Fibroblast of mammary gland (primary cell): ENCODE results near the gene NKIRAS1.
"Not testable (repeated sequence)": the region's sequence is repeated elsewhere in the genome, so short reads cannot be mapped to it uniquely, and the experiment has no call there.

Source experiments
- DNase-seq: peaks from one replicate; pipeline ENCODE4 v3.0.0-alpha.2; 2010; ENCODE audit warnings: low read depth
- H3K4me3 ChIP-seq: 2 replicates; pipeline ENCODE4 v1.5.1; 2011; ENCODE audit warnings: low read depth, mild to moderate bottlenecking, low read length, moderate library complexity; ENCODE audit not compliant: control insufficient read depth
- TF ChIP-seq, protein P1 (sequence below): conservative IDR thresholded peaks from 2 replicates; pipeline ENCODE4 v1.5.1; 2011; ENCODE audit warnings: low read depth, low read length, inconsistent platforms; ENCODE audit not compliant: control insufficient read depth, insufficient read depth

Gene NKIRAS1

DNA sequence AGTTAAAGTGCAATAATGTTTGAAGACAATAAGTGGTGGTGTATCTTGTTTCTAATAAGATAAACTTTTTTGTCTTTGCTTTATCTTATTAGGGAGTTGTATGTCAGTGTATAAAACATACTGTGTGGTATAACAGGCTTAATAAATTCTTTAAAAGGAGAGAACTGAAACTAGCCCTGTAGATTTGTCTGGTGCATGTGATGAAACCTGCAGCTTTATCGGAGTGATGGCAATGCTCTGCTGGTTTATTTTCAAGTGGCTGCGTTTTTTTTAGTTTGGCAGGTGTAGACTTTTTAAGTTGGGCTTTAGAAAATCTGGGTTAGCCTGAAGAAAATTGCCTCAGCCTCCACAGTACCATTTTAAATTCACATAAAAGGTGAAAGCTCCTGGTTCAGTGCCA, 2.8 kb upstream of the NKIRAS1 start:
- TF ChIP-seq, protein P1, sequence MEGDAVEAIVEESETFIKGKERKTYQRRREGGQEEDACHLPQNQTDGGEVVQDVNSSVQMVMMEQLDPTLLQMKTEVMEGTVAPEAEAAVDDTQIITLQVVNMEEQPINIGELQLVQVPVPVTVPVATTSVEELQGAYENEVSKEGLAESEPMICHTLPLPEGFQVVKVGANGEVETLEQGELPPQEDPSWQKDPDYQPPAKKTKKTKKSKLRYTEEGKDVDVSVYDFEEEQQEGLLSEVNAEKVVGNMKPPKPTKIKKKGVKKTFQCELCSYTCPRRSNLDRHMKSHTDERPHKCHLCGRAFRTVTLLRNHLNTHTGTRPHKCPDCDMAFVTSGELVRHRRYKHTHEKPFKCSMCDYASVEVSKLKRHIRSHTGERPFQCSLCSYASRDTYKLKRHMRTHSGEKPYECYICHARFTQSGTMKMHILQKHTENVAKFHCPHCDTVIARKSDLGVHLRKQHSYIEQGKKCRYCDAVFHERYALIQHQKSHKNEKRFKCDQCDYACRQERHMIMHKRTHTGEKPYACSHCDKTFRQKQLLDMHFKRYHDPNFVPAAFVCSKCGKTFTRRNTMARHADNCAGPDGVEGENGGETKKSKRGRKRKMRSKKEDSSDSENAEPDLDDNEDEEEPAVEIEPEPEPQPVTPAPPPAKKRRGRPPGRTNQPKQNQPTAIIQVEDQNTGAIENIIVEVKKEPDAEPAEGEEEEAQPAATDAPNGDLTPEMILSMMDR, result no peak
- no peak for DNase-seq
- no peak overlapping the region for H3K4me3 ChIP-seq

DNA sequence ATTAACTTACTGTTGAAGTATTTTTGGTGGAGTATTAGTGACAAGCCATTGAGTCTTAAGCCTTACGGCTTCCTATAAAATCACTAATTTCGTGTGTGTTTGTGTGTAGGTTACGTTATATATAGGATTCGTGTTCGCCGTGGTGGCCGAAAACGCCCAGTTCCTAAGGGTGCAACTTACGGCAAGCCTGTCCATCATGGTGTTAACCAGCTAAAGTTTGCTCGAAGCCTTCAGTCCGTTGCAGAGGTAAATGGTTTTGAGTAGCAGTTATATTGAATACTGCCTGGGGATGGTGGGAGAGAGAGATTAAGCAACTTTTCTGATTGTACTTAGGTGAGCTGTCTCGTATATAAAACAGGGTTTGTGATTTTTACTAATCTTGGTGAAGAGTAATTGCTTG, 1.5 kb upstream of the NKIRAS1 start:
- DNase-seq, result not testable (repeated sequence)
- peak overlapping the region; percentile 83 for H3K4me3 ChIP-seq

DNA sequence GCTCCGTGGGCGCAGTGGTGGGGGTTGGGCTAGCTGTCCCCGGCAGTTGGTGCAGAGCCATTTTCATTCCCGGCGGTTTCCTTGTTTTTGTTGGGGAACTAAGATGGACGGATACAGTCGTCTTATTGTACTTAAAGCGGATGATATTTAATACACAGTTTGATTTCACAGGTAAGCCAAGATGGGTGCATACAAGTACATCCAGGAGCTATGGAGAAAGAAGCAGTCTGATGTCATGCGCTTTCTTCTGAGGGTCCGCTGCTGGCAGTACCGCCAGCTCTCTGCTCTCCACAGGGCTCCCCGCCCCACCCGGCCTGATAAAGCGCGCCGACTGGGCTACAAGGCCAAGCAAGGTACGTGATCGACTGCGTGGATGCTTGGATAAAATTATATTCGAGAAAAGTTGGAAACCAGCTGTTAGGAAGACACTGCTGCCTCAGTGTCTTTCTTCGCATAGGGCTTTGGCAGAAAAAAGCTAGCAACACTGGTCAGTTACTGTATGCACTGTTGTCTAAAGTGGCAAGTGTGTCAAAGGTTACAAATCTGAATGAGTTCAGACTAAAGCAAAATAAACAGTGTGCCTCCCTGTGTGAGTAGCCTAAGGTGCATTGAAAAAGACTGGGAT, 1.0 kb upstream of the NKIRAS1 start:
- peak; percentile 49 for DNase-seq
- peak overlapping the region; percentile 83 for H3K4me3 ChIP-seq

DNA sequence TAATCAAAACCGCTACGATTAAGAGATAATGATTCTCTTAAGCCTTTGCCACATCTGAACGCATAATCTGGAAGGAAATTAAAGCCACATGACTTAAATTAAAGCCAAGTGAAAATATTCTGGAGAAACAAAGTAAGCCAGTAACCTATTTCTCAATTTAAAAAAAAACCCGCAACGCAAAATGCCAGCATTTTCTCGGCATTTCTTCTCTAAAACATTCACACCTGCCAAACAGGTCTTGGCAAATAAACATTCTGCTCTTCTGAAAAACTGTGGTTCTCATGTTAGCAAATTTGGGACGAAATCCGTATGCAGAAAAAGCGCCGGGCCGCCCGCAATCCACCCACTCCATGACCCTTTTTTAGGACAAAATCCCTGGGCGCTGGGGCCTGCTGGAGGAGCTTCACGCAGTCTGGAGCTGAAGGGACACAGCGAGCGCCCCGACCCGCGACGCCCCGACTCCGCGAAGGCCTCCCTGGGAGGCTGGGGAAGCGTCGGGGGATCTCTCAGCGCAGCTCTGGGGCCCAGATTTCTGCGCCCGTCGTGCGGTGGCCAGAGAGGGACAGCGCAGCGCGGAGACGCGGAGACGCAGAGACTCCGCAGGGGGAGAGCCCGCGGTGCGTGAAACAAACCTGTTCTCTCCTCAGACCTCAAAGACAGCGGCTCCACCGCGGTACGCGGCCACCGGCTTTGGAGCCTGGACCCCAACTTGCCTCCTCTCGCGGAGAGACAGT, 471 bp downstream of the NKIRAS1 start:
- TF ChIP-seq, protein P1, result no peak

DNA sequence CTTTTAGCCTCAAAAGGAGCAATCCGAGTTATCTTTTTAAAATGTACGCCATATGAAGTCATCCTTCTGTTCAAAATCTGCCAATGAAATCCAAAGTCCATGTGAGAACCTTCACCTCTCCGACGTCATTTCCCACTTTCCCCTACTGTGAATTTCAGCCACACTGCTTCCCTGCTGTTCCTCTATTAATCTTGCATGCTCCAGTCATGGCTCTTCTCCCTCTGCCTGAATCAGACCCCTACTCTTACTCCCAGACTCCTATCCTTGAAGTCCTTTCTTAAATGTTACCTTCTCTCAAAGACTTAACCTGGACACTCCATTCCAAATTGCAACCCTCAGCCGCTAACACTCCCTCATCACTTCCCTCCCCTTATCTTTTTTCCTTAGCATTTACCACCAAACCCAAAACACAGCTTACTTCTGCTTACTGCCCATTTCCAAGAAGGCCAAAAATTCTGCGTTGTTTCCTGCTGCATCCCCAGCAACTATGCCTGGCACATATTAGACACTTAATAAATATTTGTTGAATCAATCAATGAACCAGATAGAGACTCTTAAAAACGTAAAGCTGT, 1.2 kb downstream of the NKIRAS1 start:
- DNase-seq, result peak; percentile 75
- peak overlapping the region; percentile 83 for H3K4me3 ChIP-seq
- TF ChIP-seq, protein P1, result no peak

More for the DNA sequence above, 471 bp downstream of the NKIRAS1 start:
- peak; percentile 32 for DNase-seq
- peak overlapping the region; percentile 83 for H3K4me3 ChIP-seq

DNA sequence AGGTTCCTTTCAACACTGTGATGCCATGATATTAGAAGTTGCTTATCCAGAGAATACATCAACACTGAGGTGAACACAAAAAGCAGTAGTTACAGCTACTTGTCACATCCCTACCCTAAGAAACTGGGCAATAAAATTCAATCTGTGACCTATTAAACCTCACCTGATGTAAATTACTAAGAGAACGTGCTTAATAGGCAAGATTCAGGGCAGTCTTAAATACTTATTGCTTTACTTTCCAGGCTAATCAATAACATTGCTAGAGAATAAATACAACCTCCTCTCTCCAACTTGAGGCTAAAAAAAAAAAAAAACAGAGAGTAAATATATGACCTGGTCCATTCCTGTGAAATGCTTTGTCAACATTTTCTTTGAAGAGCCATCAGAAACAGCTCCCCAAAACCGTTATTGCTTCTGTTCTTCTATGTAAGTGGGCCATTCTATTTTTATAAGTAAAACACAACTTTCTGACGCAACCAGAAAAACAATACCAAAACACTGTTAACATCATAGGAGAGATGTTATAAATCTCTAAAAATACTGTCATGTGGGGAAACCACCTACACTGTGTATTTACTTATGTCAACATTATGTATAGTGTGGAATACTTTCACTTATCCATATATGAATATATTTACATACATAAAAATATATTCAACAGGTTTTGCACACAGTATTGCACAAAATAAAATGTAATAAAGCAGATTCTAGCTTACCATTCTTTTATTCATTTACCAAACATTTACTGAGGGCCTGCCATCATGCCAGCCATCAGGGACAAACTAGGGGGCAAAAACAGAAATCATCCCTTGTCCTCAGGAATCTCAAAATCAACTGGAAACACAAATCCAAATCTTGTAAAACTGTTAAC, 2.7 kb downstream of the NKIRAS1 start:
- H3K4me3 ChIP-seq, result no peak overlapping the region
- TF ChIP-seq, protein P1, result no peak
- DNase-seq, result no peak

DNA sequence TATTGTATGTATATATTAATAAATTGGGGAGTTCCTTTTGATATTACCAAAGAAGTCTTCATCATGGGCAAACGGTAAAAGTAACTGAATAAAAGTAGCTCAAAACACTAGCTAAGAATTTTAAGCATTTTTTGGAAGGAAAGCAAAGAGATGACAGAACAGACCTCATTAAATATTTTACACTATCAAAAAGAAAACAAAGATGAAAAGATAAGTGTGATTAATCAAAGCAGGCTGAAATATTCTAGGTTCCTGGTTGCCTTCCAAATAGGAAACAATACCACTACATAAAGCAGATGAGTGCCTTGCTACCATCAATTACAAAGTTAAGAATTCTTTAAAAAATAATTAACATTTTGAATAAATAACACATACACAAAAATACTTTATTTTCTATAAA, 3.6 kb downstream of the NKIRAS1 start:
- no peak overlapping the region for H3K4me3 ChIP-seq
- TF ChIP-seq, protein P1, result no peak
- DNase-seq, result no peak

DNA sequence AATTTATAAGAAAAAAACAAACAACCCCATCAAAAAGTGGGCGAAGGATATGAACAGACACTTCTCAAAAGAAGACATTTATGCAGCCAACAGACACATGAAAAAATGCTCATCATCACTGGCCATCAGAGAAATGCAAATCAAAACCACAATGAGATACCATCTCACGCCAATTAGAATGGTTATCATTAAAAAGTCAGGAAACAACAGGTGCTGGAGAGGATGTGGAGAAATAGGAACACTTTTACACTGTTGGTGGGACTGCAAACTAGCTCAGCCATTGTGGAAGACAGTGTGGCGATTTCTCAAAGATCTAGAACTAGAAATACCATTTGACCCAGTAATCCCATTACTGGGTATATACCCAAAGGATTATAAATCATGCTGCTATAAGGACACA, 4.5 kb downstream of the NKIRAS1 start:
- not testable (repeated sequence) for DNase-seq, H3K4me3 ChIP-seq
